HG02943 (cell line): ENCODE data around the gene VMAC.

Experiments
- ATAC-seq: cut with Tn5 transposase; IDR thresholded peaks from one replicate; pipeline ENCODE4 v1.9.1; 2021; ENCODE audit warnings: mild to moderate bottlenecking, low read depth, moderate library complexity; ENCODE audit not compliant: unreplicated experiment

VMAC gene

GRCh38 chr19:5949792-5950305 is 45.2 kb downstream of the VMAC start:
- ATAC-seq = no peak

GRCh38 chr19:5950741-5951140 is 46.1 kb downstream of the VMAC start:
- no peak for ATAC-seq

- no peak for ATAC-seq
Observed at GRCh38 chr19:5951338-5951861, 46.7 kb downstream of the VMAC start.

- ATAC-seq = no peak
Observed at GRCh38 chr19:5952193-5953029, 47.7 kb downstream of the VMAC start.

GRCh38 chr19:5953030-5953589 is 48.4 kb downstream of the VMAC start:
- ATAC-seq = no peak

- no peak for ATAC-seq
Observed at GRCh38 chr19:5953680-5954213, 49.1 kb downstream of the VMAC start.

- ATAC-seq = no peak
Observed at GRCh38 chr19:5954293-5954692, 49.6 kb downstream of the VMAC start.

GRCh38 chr19:5955636-5955935 is 50.9 kb downstream of the VMAC start:
- ATAC-seq = no peak

GRCh38 chr19:5956323-5956722 is 51.7 kb downstream of the VMAC start:
- ATAC-seq = no peak

- no peak for ATAC-seq
Observed at GRCh38 chr19:5956728-5957127, 52.1 kb downstream of the VMAC start.

- no peak for ATAC-seq
Observed at GRCh38 chr19:5957170-5957569, 52.5 kb downstream of the VMAC start.

- no peak for ATAC-seq
Observed at GRCh38 chr19:5958074-5958850, 53.6 kb downstream of the VMAC start.

- ATAC-seq = no peak
Observed at GRCh38 chr19:5958851-5959122, 54.1 kb downstream of the VMAC start.

- ATAC-seq = no peak
Observed at GRCh38 chr19:5959260-5960004, 54.8 kb downstream of the VMAC start.
